SK-N-SH (cell line): ENCODE measurements around the gene IGFL1.

ENCODE experiments used
- CTCF ChIP-seq: fragments of 200-600 bp; sonication (generic); IDR thresholded peaks from 2 replicates; pipeline ENCODE4 v1.6.1; 2017; ENCODE audit warnings: antibody characterized with exemption, mild to moderate bottlenecking, moderate library complexity
- EP300 ChIP-seq, 2 experiments: IDR thresholded peaks; 2 replicates each; pipeline versions ENCODE4 v1.4.0 to v1.6.1; 2012; ENCODE audit warnings: borderline replicate concordance in 1 of 2, low read depth in 1 of 2, low read length in 1 of 2
- NFIC ChIP-seq: IDR thresholded peaks from 2 replicates; pipeline ENCODE4 v1.4.0; 2012; ENCODE audit warnings: borderline replicate concordance
- RCOR1 ChIP-seq: fragments of 150-350 bp; IDR thresholded peaks from 2 replicates; pipeline ENCODE4 v1.6.1; 2017; ENCODE audit warnings: antibody characterized with exemption, low read length
- REST ChIP-seq: IDR thresholded peaks from 2 replicates; pipeline ENCODE4 v1.6.1; 2012; ENCODE audit warnings: mild to moderate bottlenecking, low read depth, low read length, moderate library complexity

- TF ChIP-seq CTCF (no peak), EP300 (IDR thresholded peaks at IDR 0.05; ENCODE audit: borderline replicate concordance in 1 of 2, low read depth in 1 of 2, low read length in 1 of 2) (no peak), REST (no peak), NFIC (no peak), RCOR1 (no peak)
These were observed 23.4 kb upstream of the IGFL1 start for GRCh38 chr19:46206176-46206575.
